Measurements from ENCODE around the gene POLR2E. TPM values are rescaled to one million over a fixed set of nuclear protein-coding genes. Genes with fewer than 3 reads are reported as not detected.

POLR2E gene
- total and polyA plus RNA-seq, 10 donors = 70.8 to 152 (median 120) TPM

GRCh38 chr19:1049800-1050199 is 45.4 kb downstream of the POLR2E start:
- H3K4me1 ChIP-seq = peaks cover 0 to 21% (median 9%) of the 10 kb centered on the region in 6 donors
- H3K9me3 ChIP-seq = peaks cover 0 to 2% (median 0%) of the 10 kb centered on the region in 8 donors
- intact Hi-C loops (cut with DNase I; ENCODE audit: low total_unique reads) = no loop called here
- no peak overlapping the region for H3K27ac ChIP-seq
- DNase-seq = no peak
- peaks cover 0 to 66% (median 28%) of the 10 kb centered on the region in 6 donors for H3K36me3 ChIP-seq
- no peak for TF ChIP-seq CTCF (IDR thresholded peaks at IDR 0.05 in 8 of 11, conservative IDR thresholded peaks at IDR 0.05 in 3 of 11)
- no peak for TF ChIP-seq POLR2AphosphoS5 (IDR thresholded peaks at IDR 0.05)
- no peak for TF ChIP-seq POLR2A (IDR thresholded peaks at IDR 0.05)
- H3K4me3 ChIP-seq = no peak overlapping the region
- 52 to 79% (median 62%) methylated on average over 7 to 11 of the region's 11 CpGs for WGBS, 5 donors
- no peaks in the 10 kb centered on the region for H3K27me3 ChIP-seq (replicated peaks in 1 of 7)

GRCh38 chr19:1049106-1049505 is 46.1 kb downstream of the POLR2E start:
- TF ChIP-seq CTCF (IDR thresholded peaks at IDR 0.05 in 8 of 11, conservative IDR thresholded peaks at IDR 0.05 in 3 of 11) = no peak
- no peak for TF ChIP-seq POLR2AphosphoS5 (IDR thresholded peaks at IDR 0.05)
- TF ChIP-seq POLR2A (IDR thresholded peaks at IDR 0.05) = no peak
- no peak overlapping the region for H3K4me3 ChIP-seq
- H3K36me3 ChIP-seq = peaks cover 0 to 66% (median 24%) of the 10 kb centered on the region in 6 donors
- DNase-seq = no peak
- H3K27me3 ChIP-seq (replicated peaks in 1 of 7) = no peaks in the 10 kb centered on the region
- no peaks in the 10 kb centered on the region for H3K9me3 ChIP-seq
- intact Hi-C loops (cut with DNase I; ENCODE audit: low total_unique reads) = no loop called here
- whole genome bisulfite sequencing, 5 donors = 92 to 97% (median 94%) methylated on average over 14 to 17 of the region's 17 CpGs
- H3K4me1 ChIP-seq = peaks cover 0 to 21% (median 9%) of the 10 kb centered on the region in 6 donors
- H3K27ac ChIP-seq = no peak overlapping the region

- Histone ChIP-seq H3K27ac (no peak overlapping the region), H3K9me3 (no peaks in the 10 kb centered on the region), H3K27me3 (replicated peaks in 1 of 7) (no peaks in the 10 kb centered on the region), H3K4me1 (peaks cover 0 to 29% (median 11%) of the 10 kb centered on the region in 6 donors), H3K36me3 (peaks cover 0 to 65% (median 26%) of the 10 kb centered on the region in 6 donors), H3K4me3 (no peak overlapping the region)
- 81 to 94% (median 86%) methylated on average over 11 to 20 of the region's 20 CpGs for WGBS, 5 donors
- intact Hi-C loops (cut with DNase I; ENCODE audit: low total_unique reads) = no loop called here
- no peak for TF ChIP-seq POLR2A (IDR thresholded peaks at IDR 0.05)
- TF ChIP-seq CTCF (IDR thresholded peaks at IDR 0.05 in 8 of 11, conservative IDR thresholded peaks at IDR 0.05 in 3 of 11) = no peak
- TF ChIP-seq POLR2AphosphoS5 (IDR thresholded peaks at IDR 0.05) = no peak
- DNase-seq = no peak
Measured at GRCh38 chr19:1047696-1048147, 47.5 kb downstream of the POLR2E start.

- no peak for DNase-seq
- WGBS, 5 donors = 83 to 91% (median 85%) methylated on average over 65 to 77 of the region's 77 CpGs
- peak overlapping the region in 2 of 8 donors; percentile 30 to 42 for H3K27ac ChIP-seq
- TF ChIP-seq CTCF (IDR thresholded peaks at IDR 0.05 in 8 of 11, conservative IDR thresholded peaks at IDR 0.05 in 3 of 11) (no peak), POLR2AphosphoS5 (IDR thresholded peaks at IDR 0.05) (peak in 1 of 3 donors; percentile 36)
- no peaks in the 10 kb centered on the region for H3K27me3 ChIP-seq (replicated peaks in 1 of 7)
- intact Hi-C loops (cut with DNase I; ENCODE audit: low total_unique reads) = no loop called here
- H3K36me3 ChIP-seq = peaks cover 0 to 71% (median 30%) of the 10 kb centered on the region in 6 donors
- peaks cover 0 to 35% (median 14%) of the 10 kb centered on the region in 6 donors for H3K4me1 ChIP-seq
- no peak overlapping the region for H3K4me3 ChIP-seq
- H3K9me3 ChIP-seq = no peaks in the 10 kb centered on the region
Measured at GRCh38 chr19:1046836-1047695, 48.1 kb downstream of the POLR2E start.
